ENCODE data around the gene ABHD16A. TPM values are rescaled to one million over a fixed set of nuclear protein-coding genes. Genes with fewer than 3 reads are reported as not detected.

The ABHD16A gene
- total RNA-seq, 2 experiments from 2014 or later, result 20.9 to 25.1 TPM

- POLR2A ChIA-PET, result interaction anchor here (0.6 kb wide), 1 partner anchor 271 kb away, joined by 4 read pairs; the partner anchor contains the start of genes NELFE and SKIC2
- no peak overlapping the region for H3K4me3 Mint-ChIP-seq
- intact Hi-C loops (cut with DNase I, micrococcal nuclease), result loop anchor here in 1 of 2 experiments (10.0 kb wide), 1 partner anchor 267 kb away; the partner anchor contains the start of genes NELFE and SKIC2
- CTCF ChIA-PET, result no interaction called here
- DNase-seq (no peak), ATAC-seq (no peak)
- H3K27ac Mint-ChIP-seq, result no peak overlapping the region
- H3K36me3 Mint-ChIP-seq (ENCODE audit: low read depth), result peaks cover 12% of the 10 kb centered on the region
- no peaks in the 10 kb centered on the region for H3K27me3 Mint-ChIP-seq
- no peaks in the 10 kb centered on the region for H3K9me3 Mint-ChIP-seq (ENCODE audit: low read depth)
- H3K4me1 Mint-ChIP-seq, result peaks cover 7% of the 10 kb centered on the region
Observed at GRCh38 chr6:31687321-31687720, 15.8 kb downstream of the ABHD16A start.

GRCh38 chr6:31686483-31686882 is 16.6 kb downstream of the ABHD16A start:
- Mint-ChIP-seq H3K9me3 (ENCODE audit: low read depth) (no peaks in the 10 kb centered on the region), H3K27ac (no peak overlapping the region), H3K27me3 (no peaks in the 10 kb centered on the region), H3K4me3 (no peak overlapping the region), H3K4me1 (peaks cover 9% of the 10 kb centered on the region), H3K36me3 (ENCODE audit: low read depth) (peaks cover 12% of the 10 kb centered on the region)
- DNase-seq, result no peak
- no peak for ATAC-seq
- ChIA-PET CTCF (interaction anchor here (0.6 kb wide), 1 partner anchor 146 kb away, joined by 3 read pairs; no protein-coding TSS in a partner anchor), POLR2A (interaction anchor here (0.7 kb wide), 1 partner anchor 25 kb away, joined by 3 read pairs; no protein-coding TSS in a partner anchor)
- intact Hi-C loops (cut with DNase I, micrococcal nuclease), result loop anchor here in 1 of 2 experiments (10.0 kb wide), 1 partner anchor 268 kb away; the partner anchor contains the start of genes NELFE and SKIC2

- H3K27ac Mint-ChIP-seq, result no peak overlapping the region
- ATAC-seq, result no peak
- ChIA-PET POLR2A (no interaction called here), CTCF (interaction anchor here (0.6 to 1.6 kb wide), 3 partner anchors 86 to 163 kb away, joined by 3 to 5 read pairs (median 4); no protein-coding TSS in a partner anchor)
- H3K9me3 Mint-ChIP-seq (ENCODE audit: low read depth), result no peaks in the 10 kb centered on the region
- no peaks in the 10 kb centered on the region for H3K27me3 Mint-ChIP-seq
- H3K36me3 Mint-ChIP-seq (ENCODE audit: low read depth), result peaks cover 8% of the 10 kb centered on the region
- no peak for DNase-seq
- H3K4me3 Mint-ChIP-seq, result no peak overlapping the region
- peaks cover 15% of the 10 kb centered on the region for H3K4me1 Mint-ChIP-seq
- intact Hi-C loops (cut with DNase I, micrococcal nuclease), result loop anchor here (5.0 to 10.0 kb wide), 3 partner anchors 179 to 274 kb away; partner anchors contain the start of genes NELFE (in 2 of the 2), SKIC2 (in 2 of the 2) and NEU1 (in 1 of the 2)
Observed at GRCh38 chr6:31683591-31683990, 19.5 kb downstream of the ABHD16A start.

GRCh38 chr6:31681135-31681671 is 21.9 kb downstream of the ABHD16A start:
- ChIA-PET CTCF (interaction anchor here (0.7 to 1.0 kb wide), 7 partner anchors 26 to 241 kb away, joined by 3 to 4 read pairs (median 4); no protein-coding TSS in a partner anchor), POLR2A (interaction anchor here (0.5 to 0.8 kb wide), 2 partner anchors 39 to 145 kb away, joined by 3 read pairs; no protein-coding TSS in a partner anchor)
- intact Hi-C loops (cut with DNase I, micrococcal nuclease), result loop anchor here (1.0 to 10.0 kb wide), 7 partner anchors 22 to 276 kb away; partner anchors contain the start of genes NELFE (in 2 of the 2), SKIC2 (in 2 of the 2), ABHD16A (in 1 of the 2) and DDAH2 (in 1 of the 2)
- peaks cover 15% of the 10 kb centered on the region for H3K4me1 Mint-ChIP-seq
- ATAC-seq, result peak; percentile 76
- peak overlapping the region; percentile 49 for H3K27ac Mint-ChIP-seq
- peak overlapping the region; percentile 66 for H3K4me3 Mint-ChIP-seq
- no peaks in the 10 kb centered on the region for H3K27me3 Mint-ChIP-seq
- H3K36me3 Mint-ChIP-seq (ENCODE audit: low read depth), result no peaks in the 10 kb centered on the region
- DNase-seq, result peak; percentile 72
- H3K9me3 Mint-ChIP-seq (ENCODE audit: low read depth), result no peaks in the 10 kb centered on the region

GRCh38 chr6:31680226-31681134 is 22.6 kb downstream of the ABHD16A start, which contains the start of gene LY6G5C:
Gene LY6G5C, minus strand, starts transcription at chr6:31681067. Its CDS starts 694 bp downstream, at chr6:31680373.
- intact Hi-C loops (cut with DNase I, micrococcal nuclease), result loop anchor here (1.0 to 10.0 kb wide), 10 partner anchors 23 to 277 kb away; partner anchors contain the start of genes NELFE (in 2 of the 2), NEU1 (in 2 of the 2), SKIC2 (in 2 of the 2) and ABHD16A (in 1 of the 2)
- ChIA-PET CTCF (interaction anchor here (0.6 to 1.0 kb wide), 7 partner anchors 10 to 179 kb away, joined by 3 to 6 read pairs (median 3); partner anchors contain the start of gene LY6G6D), POLR2A (interaction anchor here (0.5 to 0.8 kb wide), 2 partner anchors 38 to 146 kb away, joined by 3 read pairs; no protein-coding TSS in a partner anchor)
- DNase-seq (peak; percentile 80), ATAC-seq (peak; percentile 80)
- Mint-ChIP-seq H3K27me3 (no peaks in the 10 kb centered on the region), H3K27ac (peak within 1 kb of the TSS; percentile 49), H3K36me3 (ENCODE audit: low read depth) (no peaks in the 10 kb centered on the region), H3K4me3 (peak within 1 kb of the TSS; percentile 66), H3K9me3 (ENCODE audit: low read depth) (no peaks in the 10 kb centered on the region), H3K4me1 (peaks cover 15% of the 10 kb centered on the region)

- ChIA-PET CTCF (interaction anchor here (0.6 to 1.6 kb wide), 3 partner anchors 13 to 185 kb away, joined by 3 to 4 read pairs (median 3); partner anchors contain the start of gene NEU1), POLR2A (interaction anchor here (0.7 kb wide), 1 partner anchor 61 kb away, joined by 3 read pairs; no protein-coding TSS in a partner anchor)
- no peak for ATAC-seq
- H3K4me3 Mint-ChIP-seq, result no peak overlapping the region
- H3K9me3 Mint-ChIP-seq (ENCODE audit: low read depth), result no peaks in the 10 kb centered on the region
- intact Hi-C loops (cut with DNase I, micrococcal nuclease), result no loop called here
- H3K36me3 Mint-ChIP-seq (ENCODE audit: low read depth), result peaks cover 5% of the 10 kb centered on the region
- H3K27me3 Mint-ChIP-seq, result no peaks in the 10 kb centered on the region
- H3K4me1 Mint-ChIP-seq, result peaks cover 15% of the 10 kb centered on the region
- no peak for DNase-seq
- no peak overlapping the region for H3K27ac Mint-ChIP-seq
Observed at GRCh38 chr6:31677955-31678354, 25.2 kb downstream of the ABHD16A start.

GRCh38 chr6:31676904-31677303 is 26.2 kb downstream of the ABHD16A start:
- Mint-ChIP-seq H3K9me3 (ENCODE audit: low read depth) (no peaks in the 10 kb centered on the region), H3K4me1 (peaks cover 15% of the 10 kb centered on the region), H3K4me3 (no peak overlapping the region), H3K27me3 (no peaks in the 10 kb centered on the region), H3K36me3 (ENCODE audit: low read depth) (peaks cover 13% of the 10 kb centered on the region), H3K27ac (no peak overlapping the region)
- POLR2A ChIA-PET, result interaction anchor here (0.7 kb wide), 1 partner anchor 65 kb away, joined by 3 read pairs; no protein-coding TSS in a partner anchor
- intact Hi-C loops (cut with DNase I, micrococcal nuclease), result no loop called here
- DNase-seq, result no peak
- CTCF ChIA-PET, result interaction anchor here (0.6 kb wide), 1 partner anchor 188 kb away, joined by 3 read pairs; no protein-coding TSS in a partner anchor
- ATAC-seq, result no peak

GRCh38 chr6:31676322-31676903 is 26.7 kb downstream of the ABHD16A start:
- ChIA-PET CTCF (interaction anchor here (0.6 to 0.8 kb wide), 3 partner anchors 8 to 187 kb away, joined by 3 to 4 read pairs (median 3); no protein-coding TSS in a partner anchor), POLR2A (no interaction called here)
- no peaks in the 10 kb centered on the region for H3K9me3 Mint-ChIP-seq (ENCODE audit: low read depth)
- H3K36me3 Mint-ChIP-seq (ENCODE audit: low read depth), result peaks cover 17% of the 10 kb centered on the region
- ATAC-seq (no peak), DNase-seq (no peak)
- peaks cover 12% of the 10 kb centered on the region for H3K4me1 Mint-ChIP-seq
- no peak overlapping the region for H3K27ac Mint-ChIP-seq
- no peaks in the 10 kb centered on the region for H3K27me3 Mint-ChIP-seq
- no peak overlapping the region for H3K4me3 Mint-ChIP-seq
- intact Hi-C loops (cut with DNase I, micrococcal nuclease), result no loop called here

GRCh38 chr6:31669676-31670075 is 33.4 kb downstream of the ABHD16A start, which contains the start of gene LY6G5B:
Gene LY6G5B, plus strand, starts transcription at chr6:31669976. Its CDS starts 975 bp downstream, at chr6:31670951.
- Mint-ChIP-seq H3K9me3 (ENCODE audit: low read depth) (no peaks in the 10 kb centered on the region), H3K4me3 (no peak within 1 kb of the TSS), H3K36me3 (ENCODE audit: low read depth) (peaks cover 69% of the 10 kb centered on the region), H3K27ac (no peak within 1 kb of the TSS), H3K27me3 (no peaks in the 10 kb centered on the region), H3K4me1 (peaks cover 34% of the 10 kb centered on the region)
- ChIA-PET POLR2A (interaction anchor here (0.8 to 1.1 kb wide), 2 partner anchors 89 to 125 kb away, joined by 3 read pairs; no protein-coding TSS in a partner anchor), CTCF (interaction anchor here (0.7 to 0.9 kb wide), 3 partner anchors 18 to 129 kb away, joined by 3 to 6 read pairs (median 3); no protein-coding TSS in a partner anchor)
- intact Hi-C loops (cut with DNase I, micrococcal nuclease), result loop anchor here (5.0 to 10.0 kb wide), 5 partner anchors 153 to 1535 kb away; partner anchors contain the start of genes GTF2H4 (in 1 of the 2), HSD17B8 (in 1 of the 2), MRPS18B (in 1 of the 2) and PPP1R10 (in 1 of the 2)
- no peak for ATAC-seq
- no peak for DNase-seq

Data from activated CD4-positive, alpha-beta T cell treated with anti-CD3 and anti-CD28 coated beads for 36 hours (primary cell).